ENCODE results near the gene DMXL2. TPM values are rescaled to one million over a fixed set of nuclear protein-coding genes. Genes with fewer than 3 reads are reported as not detected.
"Not testable (repeated sequence)": the region's sequence is repeated elsewhere in the genome, so short reads cannot be mapped to it uniquely, and the experiment has no call there.

DMXL2 gene
- total RNA-seq, 2 experiments from 2014 or later: 10.0 TPM

- intact Hi-C loops (cut with micrococcal nuclease): no loop called here
These were observed 22.5 kb downstream of the DMXL2 start for GRCh38 chr15:51600114-51600513.

GRCh38 chr15:51589881-51590568 is 32.5 kb downstream of the DMXL2 start:
- Mint-ChIP-seq H3K4me1 (ENCODE audit: low read depth) (no peaks in the 10 kb centered on the region), H3K27ac (no peak overlapping the region), H3K4me3 (no peak overlapping the region), H3K9me3 (peaks cover 22% of the 10 kb centered on the region), H3K27me3 (ENCODE audit: low read depth) (no peaks in the 10 kb centered on the region), H3K36me3 (ENCODE audit: low read depth) (peaks cover 11% of the 10 kb centered on the region)
- intact Hi-C loops (cut with micrococcal nuclease): no loop called here
- no peak for DNase-seq
- CTCF ChIA-PET: no interaction called here

More at GRCh38 chr15:51600114-51600513, 22.5 kb downstream of the DMXL2 start:
- Mint-ChIP-seq H3K4me1 (ENCODE audit: low read depth) (peaks cover 2% of the 10 kb centered on the region), H3K27ac (no peak overlapping the region), H3K36me3 (ENCODE audit: low read depth) (peaks cover 1% of the 10 kb centered on the region), H3K27me3 (ENCODE audit: low read depth) (no peaks in the 10 kb centered on the region), H3K4me3 (no peak overlapping the region), H3K9me3 (peaks cover 1% of the 10 kb centered on the region)
- CTCF ChIA-PET: no interaction called here
- DNase-seq: no peak

- Mint-ChIP-seq H3K27ac (no peak overlapping the region), H3K27me3 (ENCODE audit: low read depth) (no peaks in the 10 kb centered on the region), H3K36me3 (ENCODE audit: low read depth) (peaks cover 11% of the 10 kb centered on the region), H3K9me3 (peaks cover 19% of the 10 kb centered on the region), H3K4me1 (ENCODE audit: low read depth) (no peaks in the 10 kb centered on the region), H3K4me3 (no peak overlapping the region)
- CTCF ChIA-PET: interaction anchor here (0.6 kb wide), 1 partner anchor 14 kb away, joined by 3 read pairs; no protein-coding TSS in a partner anchor
- intact Hi-C loops (cut with micrococcal nuclease): no loop called here
- DNase-seq: no peak
These were observed 33.6 kb downstream of the DMXL2 start for GRCh38 chr15:51588966-51589365.

- H3K4me3 Mint-ChIP-seq: no peak overlapping the region
- intact Hi-C loops (cut with micrococcal nuclease): no loop called here
- DNase-seq: no peak
- H3K9me3 Mint-ChIP-seq: peaks cover 18% of the 10 kb centered on the region
- CTCF ChIA-PET: no interaction called here
- H3K27me3 Mint-ChIP-seq (ENCODE audit: low read depth): no peaks in the 10 kb centered on the region
- H3K4me1 Mint-ChIP-seq (ENCODE audit: low read depth): no peaks in the 10 kb centered on the region
- H3K27ac Mint-ChIP-seq: no peak overlapping the region
- peaks cover 9% of the 10 kb centered on the region for H3K36me3 Mint-ChIP-seq (ENCODE audit: low read depth)
These were observed 36.6 kb downstream of the DMXL2 start for GRCh38 chr15:51585986-51586385.

- peaks cover 13% of the 10 kb centered on the region for H3K9me3 Mint-ChIP-seq
- H3K4me3 Mint-ChIP-seq: no peak overlapping the region
- no peak for DNase-seq
- no peaks in the 10 kb centered on the region for H3K27me3 Mint-ChIP-seq (ENCODE audit: low read depth)
- H3K36me3 Mint-ChIP-seq (ENCODE audit: low read depth): no peaks in the 10 kb centered on the region
- no peaks in the 10 kb centered on the region for H3K4me1 Mint-ChIP-seq (ENCODE audit: low read depth)
- H3K27ac Mint-ChIP-seq: no peak overlapping the region
- intact Hi-C loops (cut with micrococcal nuclease): no loop called here
- CTCF ChIA-PET: no interaction called here
These were observed 41.6 kb downstream of the DMXL2 start for GRCh38 chr15:51580982-51581381.

- no peaks in the 10 kb centered on the region for H3K4me1 Mint-ChIP-seq (ENCODE audit: low read depth)
- no peaks in the 10 kb centered on the region for H3K27me3 Mint-ChIP-seq (ENCODE audit: low read depth)
- peaks cover 8% of the 10 kb centered on the region for H3K9me3 Mint-ChIP-seq
- intact Hi-C loops (cut with micrococcal nuclease): no loop called here
- no peak overlapping the region for H3K4me3 Mint-ChIP-seq
- H3K27ac Mint-ChIP-seq: no peak overlapping the region
- H3K36me3 Mint-ChIP-seq (ENCODE audit: low read depth): no peaks in the 10 kb centered on the region
- CTCF ChIA-PET: no interaction called here
- DNase-seq: no peak
These were observed 42.2 kb downstream of the DMXL2 start for GRCh38 chr15:51580385-51580784.

GRCh38 chr15:51579012-51579411 is 43.6 kb downstream of the DMXL2 start:
- intact Hi-C loops (cut with micrococcal nuclease): no loop called here
- no peak overlapping the region for H3K27ac Mint-ChIP-seq
- H3K9me3 Mint-ChIP-seq: peaks cover 8% of the 10 kb centered on the region
- no peaks in the 10 kb centered on the region for H3K36me3 Mint-ChIP-seq (ENCODE audit: low read depth)
- CTCF ChIA-PET: no interaction called here
- no peaks in the 10 kb centered on the region for H3K27me3 Mint-ChIP-seq (ENCODE audit: low read depth)
- DNase-seq: no peak
- no peaks in the 10 kb centered on the region for H3K4me1 Mint-ChIP-seq (ENCODE audit: low read depth)
- H3K4me3 Mint-ChIP-seq: no peak overlapping the region

- CTCF ChIA-PET: no interaction called here
- no peaks in the 10 kb centered on the region for H3K27me3 Mint-ChIP-seq (ENCODE audit: low read depth)
- intact Hi-C loops (cut with micrococcal nuclease): no loop called here
- peaks cover 10% of the 10 kb centered on the region for H3K9me3 Mint-ChIP-seq
- H3K36me3 Mint-ChIP-seq (ENCODE audit: low read depth): peaks cover 5% of the 10 kb centered on the region
- DNase-seq: no peak
- H3K27ac Mint-ChIP-seq: no peak overlapping the region
- no peak overlapping the region for H3K4me3 Mint-ChIP-seq
- no peaks in the 10 kb centered on the region for H3K4me1 Mint-ChIP-seq (ENCODE audit: low read depth)
These were observed 44.8 kb downstream of the DMXL2 start for GRCh38 chr15:51577636-51578304.

- DNase-seq: no peak
- Mint-ChIP-seq H3K9me3 (peaks cover 5% of the 10 kb centered on the region), H3K36me3 (ENCODE audit: low read depth) (peaks cover 7% of the 10 kb centered on the region), H3K27me3 (ENCODE audit: low read depth) (no peaks in the 10 kb centered on the region), H3K4me3 (no peak overlapping the region), H3K27ac (no peak overlapping the region), H3K4me1 (ENCODE audit: low read depth) (no peaks in the 10 kb centered on the region)
- CTCF ChIA-PET: no interaction called here
- intact Hi-C loops (cut with micrococcal nuclease): no loop called here
These were observed 45.6 kb downstream of the DMXL2 start for GRCh38 chr15:51576911-51577500.

GRCh38 chr15:51576286-51576850 is 46.2 kb downstream of the DMXL2 start:
- no peaks in the 10 kb centered on the region for H3K27me3 Mint-ChIP-seq (ENCODE audit: low read depth)
- no peak overlapping the region for H3K4me3 Mint-ChIP-seq
- DNase-seq: no peak
- CTCF ChIA-PET: no interaction called here
- no peaks in the 10 kb centered on the region for H3K4me1 Mint-ChIP-seq (ENCODE audit: low read depth)
- H3K27ac Mint-ChIP-seq: no peak overlapping the region
- H3K36me3 Mint-ChIP-seq (ENCODE audit: low read depth): peaks cover 9% of the 10 kb centered on the region
- intact Hi-C loops (cut with micrococcal nuclease): no loop called here
- H3K9me3 Mint-ChIP-seq: peaks cover 7% of the 10 kb centered on the region

- Mint-ChIP-seq H3K27me3 (ENCODE audit: low read depth) (no peaks in the 10 kb centered on the region), H3K4me3 (no peak overlapping the region), H3K27ac (no peak overlapping the region), H3K36me3 (ENCODE audit: low read depth) (peaks cover 11% of the 10 kb centered on the region), H3K4me1 (ENCODE audit: low read depth) (no peaks in the 10 kb centered on the region), H3K9me3 (peaks cover 10% of the 10 kb centered on the region)
- intact Hi-C loops (cut with micrococcal nuclease): no loop called here
- DNase-seq: no peak
- CTCF ChIA-PET: no interaction called here
These were observed 46.8 kb downstream of the DMXL2 start for GRCh38 chr15:51575775-51576174.

GRCh38 chr15:51573352-51573751 is 49.2 kb downstream of the DMXL2 start:
- CTCF ChIA-PET, H3K27ac Mint-ChIP-seq: not testable (repeated sequence)

More at GRCh38 chr15:51573352-51573751, 49.2 kb downstream of the DMXL2 start:
- H3K27me3 Mint-ChIP-seq (ENCODE audit: low read depth); intact Hi-C loops (cut with micrococcal nuclease); DNase-seq; H3K4me1 Mint-ChIP-seq (ENCODE audit: low read depth); H3K4me3 Mint-ChIP-seq: not testable (repeated sequence)
- H3K9me3 Mint-ChIP-seq: peaks cover 10% of the 10 kb centered on the region
- H3K36me3 Mint-ChIP-seq (ENCODE audit: low read depth): peaks cover 14% of the 10 kb centered on the region

All from activated naive CD4-positive, alpha-beta T cell treated with anti-CD3 and anti-CD28 coated beads for 36 hours (primary cell).